GM12878 (cell line): ENCODE results near the gene PTPRM. TPM values are rescaled to one million over a fixed set of nuclear protein-coding genes. Genes with fewer than 3 reads are reported as not detected.

Source experiments
- ATAC-seq: fragments of 200-7000 bp; cut with Tn5 transposase; 3 replicates; pipeline ENCODE4 v1.9.1; 2020; ENCODE audit warnings: mild to moderate bottlenecking, moderate library complexity
- BruUV-seq: library from RNA; stranded (reverse); fragments of 400-500 nt; replicated peaks from 2 replicates; lab custom pipeline; 2021; lab: Mats Ljungman, UMichigan
- CTCF ChIA-PET: fragments of 300-600 bp; sonication (Branson Sonifier 250); formaldehyde crosslinking; extraction: SDS; loops from one replicate; lab custom pipeline; 2021; ENCODE audit warnings: inconsistent platforms; lab: Yijun Ruan, JAX
- POLR2A ChIA-PET: fragments of 350-600 bp; formaldehyde crosslinking; extraction: SDS; loops from one replicate; lab custom pipeline; 2021; ENCODE audit warnings: inconsistent platforms; lab: Charles Lee
- RAD21 ChIA-PET: fragments of 300-600 bp; sonication (Branson Sonifier 250); formaldehyde crosslinking; loops from one replicate; lab custom pipeline; 2023; ENCODE audit warnings: antibody characterized with exemption; ENCODE audit not compliant: unreplicated experiment; lab: Charles Lee
- SMC1A ChIA-PET: fragments of 300-600 bp; sonication (Branson Sonifier 250); formaldehyde crosslinking; loops from one replicate; lab custom pipeline; 2023; ENCODE audit not compliant: unreplicated experiment, uncharacterized antibody; lab: Charles Lee
- DNase-seq: peaks from one replicate; pipeline ENCODE4 v3.0.0-alpha.2; 2011; ENCODE audit warnings: low read depth, low spot score
- FAIRE-seq: peaks from 3 replicates; lab custom pipeline; 2011; peaks lifted over from hg19 to GRCh38; lab: Jason Lieb, UNC
- H2AFZ ChIP-seq: 2 replicates; pipeline ENCODE4 v1.6.0; 2011; ENCODE audit warnings: low read depth, low read length, control low read depth; ENCODE audit not compliant: control insufficient read depth
- H3K27ac ChIP-seq: 2 replicates; pipeline ENCODE4 v1.5.1; 2011; ENCODE audit warnings: control low read depth; ENCODE audit not compliant: control insufficient read depth, insufficient read depth
- H3K27me3 ChIP-seq, 2 experiments: replicated peaks in 1 of 2; 2 replicates each; pipeline versions ENCODE4 v1.6.0 to v1.6.1; 2011; ENCODE audit warnings: low read length in 1 of 2; ENCODE audit not compliant: control insufficient read depth in 2 of 2, insufficient read depth in 2 of 2
- H3K36me3 ChIP-seq, 2 experiments: 2 replicates each; pipeline ENCODE4 v1.5.1; 2011; ENCODE audit warnings: low read length in 1 of 2; ENCODE audit not compliant: control insufficient read depth in 2 of 2, insufficient read depth in 2 of 2
- H3K4me1 ChIP-seq: 2 replicates; pipeline ENCODE4 v1.6.1; 2011; ENCODE audit warnings: mild to moderate bottlenecking, low read length, moderate library complexity, mixed read lengths; ENCODE audit not compliant: control insufficient read depth, insufficient read depth
- H3K4me2 ChIP-seq: 2 replicates; pipeline ENCODE4 v1.6.0; 2011; ENCODE audit warnings: control low read depth; ENCODE audit not compliant: control insufficient read depth, insufficient read depth
- H3K4me3 ChIP-seq: fragments of 200-600 bp; sonication (generic); 2 replicates; pipeline ENCODE4 v1.5.1; 2016
- H3K79me2 ChIP-seq: 2 replicates; pipeline ENCODE4 v1.6.0; 2011; ENCODE audit warnings: low read length; ENCODE audit not compliant: control insufficient read depth, insufficient read depth
- H3K9ac ChIP-seq: 2 replicates; pipeline ENCODE4 v1.8.0; 2011; ENCODE audit warnings: low read length, control low read depth, mixed read lengths; ENCODE audit not compliant: control insufficient read depth, insufficient read depth
- H3K9me3 ChIP-seq: replicated peaks from 3 replicates; pipeline ENCODE4 v1.5.1; 2011; ENCODE audit warnings: mild to moderate bottlenecking, low read length; ENCODE audit not compliant: control insufficient read depth, insufficient read depth
- H4K20me1 ChIP-seq: 2 replicates; pipeline ENCODE4 v1.6.0; 2011; ENCODE audit not compliant: control insufficient read depth, insufficient read depth
- BMI1 ChIP-seq: fragments of 450-650 bp; IDR thresholded peaks from 2 replicates; pipeline ENCODE4 v1.6.1; 2016; ENCODE audit warnings: mild to moderate bottlenecking, moderate library complexity, borderline replicate concordance
- CBFB ChIP-seq: IDR thresholded peaks from 2 replicates; pipeline ENCODE4 v1.6.1; 2016; ENCODE audit warnings: antibody characterized with exemption, low read depth
- CEBPZ ChIP-seq: fragments of 150-350 bp; IDR thresholded peaks from 2 replicates; pipeline ENCODE4 v1.6.1; 2016; ENCODE audit warnings: low read depth, low read length
- CHD1 ChIP-seq: IDR thresholded peaks from 2 replicates; pipeline ENCODE4 v1.6.1; 2012; ENCODE audit warnings: low read depth, low read length, improper control_type of control experiment
- CHD4 ChIP-seq: fragments of 200-600 bp; sonication (generic); IDR thresholded peaks from 2 replicates; pipeline ENCODE4 v1.6.1; 2016; ENCODE audit warnings: mild to moderate bottlenecking
- CREB1 ChIP-seq: IDR thresholded peaks from 2 replicates; pipeline ENCODE4 v1.6.1; 2012; ENCODE audit warnings: low read depth, mild to moderate bottlenecking, inconsistent platforms
- EED ChIP-seq: sonication (generic); IDR thresholded peaks from 2 replicates; pipeline ENCODE4 v1.6.1; 2016; ENCODE audit warnings: antibody characterized with exemption, low read depth
- EGR1 ChIP-seq, 2 experiments: IDR thresholded peaks; 1 replicate in 1 of 2; 2 replicates in 1 of 2; pipeline ENCODE4 v1.6.1; 2011 to 2012; ENCODE audit warnings: low read depth in 2 of 2, low read length in 2 of 2, borderline replicate concordance in 1 of 2, mild to moderate bottlenecking in 1 of 2, moderate library complexity in 1 of 2
- FOS ChIP-seq: IDR thresholded peaks from 3 replicates; pipeline ENCODE4 v1.6.1; 2011; ENCODE audit warnings: borderline replicate concordance; ENCODE audit not compliant: insufficient read length; ENCODE audit errors: extremely low read depth
- FOXK2 ChIP-seq: fragments of 450-650 bp; IDR thresholded peaks from 2 replicates; pipeline ENCODE4 v1.6.1; 2017; ENCODE audit warnings: mild to moderate bottlenecking, moderate library complexity
- GABPA ChIP-seq: IDR thresholded peaks from 2 replicates; pipeline ENCODE4 v1.6.1; 2014; ENCODE audit warnings: antibody characterized with exemption, low read depth, mild to moderate bottlenecking, inconsistent platforms
- HCFC1 ChIP-seq: fragments of 150-350 bp; IDR thresholded peaks from 2 replicates; pipeline ENCODE4 v1.6.1; 2014; ENCODE audit warnings: low read length
- IRF4 ChIP-seq: IDR thresholded peaks from 2 replicates; pipeline ENCODE4 v1.6.1; 2011; ENCODE audit warnings: low read depth, low read length
- NR2C1 ChIP-seq: fragments of 450-650 bp; IDR thresholded peaks from 2 replicates; pipeline ENCODE4 v1.6.1; 2017; ENCODE audit warnings: antibody characterized with exemption, mild to moderate bottlenecking, moderate library complexity
- PAX8 ChIP-seq: fragments of 450-650 bp; IDR thresholded peaks from 2 replicates; pipeline ENCODE4 v1.6.1; 2017; ENCODE audit warnings: mild to moderate bottlenecking, moderate library complexity
- RAD51 ChIP-seq: fragments of 450-650 bp; IDR thresholded peaks from 2 replicates; pipeline ENCODE4 v1.6.1; 2016; ENCODE audit warnings: moderate library complexity, mild to moderate bottlenecking, inconsistent platforms
- RBBP5 ChIP-seq: fragments of 200-600 bp; sonication (generic); conservative IDR thresholded peaks from 2 replicates; pipeline ENCODE4 v1.6.1; 2016
- SP1 ChIP-seq: IDR thresholded peaks from one replicate; pipeline ENCODE4 v1.6.1; 2011; ENCODE audit warnings: low read depth, low read length
- TCF3 ChIP-seq: IDR thresholded peaks from 2 replicates; pipeline ENCODE4 v1.6.1; 2012; ENCODE audit warnings: low read depth, mild to moderate bottlenecking, low read length, borderline replicate concordance; ENCODE audit not compliant: insufficient read depth
- WGBS: methylation state at CpG from one replicate; pipeline ENCODE4 v1.1.6; 2016; ENCODE audit warnings: low lambda C conversion rate; ENCODE audit not compliant: insufficient replicate concordance, insufficient coverage; ENCODE audit errors: missing lambda C conversion rate; 5-methylcytosine and 5-hydroxymethylcytosine counted together
- in situ Hi-C: fragments of 300-500 bp; cut with MboI; formaldehyde crosslinking; loops from 9 replicates; pipeline ENCODE4 v1.14.3; 2018; ENCODE audit warnings: mixed read lengths
- intact Hi-C: fragments of 100-400 bp; cut with micrococcal nuclease; formaldehyde crosslinking; loops from one replicate; pipeline ENCODE4 v1.14.2; 2022; ENCODE audit not compliant: unreplicated experiment
- polyA plus RNA-seq, 11 experiments: library from polyadenylated mRNA; depleted of rRNA in 4 of 11; unstranded in 6 of 11; stranded (reverse) in 5 of 11; fragments of >200 nt; fragmentation: Nextera tagmentation in 4 of 11; fragmentation: Illumina TruSeq in 1 of 11; extraction: Ambion mirVana in 4 of 11; extraction: Trizol in 1 of 11; gene quantifications; 1 replicate in 1 of 11; 2 replicates in 10 of 11; pipeline versions ENCODE4 v1.2.1 to v1.2.3, GENCODE V29; 2011 to 2016; ENCODE audit warnings: inconsistent platforms in 2 of 11, missing spikeins in 2 of 11, low read depth in 1 of 11
- total RNA-seq, 4 experiments: library from RNA; depleted of rRNA in 3 of 4; stranded (reverse); fragments of >200 nt in 3 of 4; fragmentation: Illumina TruSeq in 1 of 4; extraction: Trizol in 1 of 4; gene quantifications; 2 replicates each; pipeline versions ENCODE4 v1.2.1 to v1.2.3, GENCODE V29; 2013 to 2021
- TF ChIP-seq, protein P1 (sequence below): fragments of 450-650 bp; IDR thresholded peaks from 2 replicates; pipeline ENCODE4 v1.6.1; 2018; ENCODE audit warnings: borderline replicate concordance, mild to moderate bottlenecking; ENCODE audit not compliant: partially characterized antibody

Gene PTPRM
- total and polyA plus RNA-seq, 10 of the 15 experiments (the other 5 are each of a cell fraction or from before 2014, with no cell fraction given), result 0.07 to 22.6 (median 0.60) TPM

- H3K36me3 ChIP-seq, result no peaks in the 10 kb centered on the region
- WGBS, result 28% methylated on average over 2 of the region's 2 CpGs
- ChIA-PET CTCF (no interaction called here), POLR2A (interaction anchor here (0.6 kb wide), 1 partner anchor 16 kb away, joined by 3 read pairs; no protein-coding TSS in a partner anchor), SMC1A (interaction anchor here (0.6 kb wide), 1 partner anchor 150 kb away, joined by 4 read pairs; no protein-coding TSS in a partner anchor), RAD21 (no interaction called here)
- H3K4me3 ChIP-seq, result no peak overlapping the region
- no peak overlapping the region for H3K9ac ChIP-seq
- intact Hi-C loops, result no loop called here
- no peak for ATAC-seq
- H3K27me3 ChIP-seq, result no peaks in the 10 kb centered on the region
- no peak overlapping the region for H3K4me2 ChIP-seq
- H4K20me1 ChIP-seq, result no peaks in the 10 kb centered on the region
- BruUV-seq, result no TSS peak
- H3K4me1 ChIP-seq, result no peaks in the 10 kb centered on the region
- no peak overlapping the region for H3K27ac ChIP-seq
- H2AFZ ChIP-seq, result no peak overlapping the region
- no peaks in the 10 kb centered on the region for H3K9me3 ChIP-seq
- DNase-seq, result no peak
- FAIRE-seq, result no peak
- in situ Hi-C loops, result no loop called here
- TF ChIP-seq TCF3, result no peak
- TF ChIP-seq SP1, result no peak
- no peak for TF ChIP-seq FOS
- no peak for TF ChIP-seq RBBP5
- TF ChIP-seq BMI1, result no peak
- TF ChIP-seq CREB1, result no peak
- no peak for TF ChIP-seq CHD4
- no peak for TF ChIP-seq CEBPZ
- no peak for TF ChIP-seq PAX8
- no peak for TF ChIP-seq NR2C1
- no peak for TF ChIP-seq CBFB
- TF ChIP-seq CHD1, result no peak
- TF ChIP-seq GABPA, result no peak
- TF ChIP-seq, protein P1, sequence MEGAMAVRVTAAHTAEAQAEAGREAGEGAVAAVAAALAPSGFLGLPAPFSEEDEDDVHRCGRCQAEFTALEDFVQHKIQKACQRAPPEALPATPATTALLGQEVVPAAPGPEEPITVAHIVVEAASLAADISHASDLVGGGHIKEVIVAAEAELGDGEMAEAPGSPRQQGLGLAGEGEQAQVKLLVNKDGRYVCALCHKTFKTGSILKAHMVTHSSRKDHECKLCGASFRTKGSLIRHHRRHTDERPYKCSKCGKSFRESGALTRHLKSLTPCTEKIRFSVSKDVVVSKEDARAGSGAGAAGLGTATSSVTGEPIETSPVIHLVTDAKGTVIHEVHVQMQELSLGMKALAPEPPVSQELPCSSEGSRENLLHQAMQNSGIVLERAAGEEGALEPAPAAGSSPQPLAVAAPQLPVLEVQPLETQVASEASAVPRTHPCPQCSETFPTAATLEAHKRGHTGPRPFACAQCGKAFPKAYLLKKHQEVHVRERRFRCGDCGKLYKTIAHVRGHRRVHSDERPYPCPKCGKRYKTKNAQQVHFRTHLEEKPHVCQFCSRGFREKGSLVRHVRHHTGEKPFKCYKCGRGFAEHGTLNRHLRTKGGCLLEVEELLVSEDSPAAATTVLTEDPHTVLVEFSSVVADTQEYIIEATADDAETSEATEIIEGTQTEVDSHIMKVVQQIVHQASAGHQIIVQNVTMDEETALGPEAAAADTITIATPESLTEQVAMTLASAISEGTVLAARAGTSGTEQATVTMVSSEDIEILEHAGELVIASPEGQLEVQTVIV, result no peak
- TF ChIP-seq FOXK2, result no peak
- no peak for TF ChIP-seq EGR1 (IDR thresholded peaks at IDR 0.05; ENCODE audit: borderline replicate concordance in 1 of 2, low read depth in 2 of 2, low read length in 2 of 2)
- no peak for TF ChIP-seq EED
- no peak for TF ChIP-seq RAD51
- TF ChIP-seq HCFC1, result no peak
- TF ChIP-seq IRF4, result no peak
- TF ChIP-seq, all 136 proteins: peak for 0
- no peaks in the 10 kb centered on the region for H3K79me2 ChIP-seq
These were observed 619.3 kb downstream of the PTPRM start for GRCh38 chr18:8186413-8186812.
